Astrocyte (in vitro differentiated cells and primary cell): ENCODE measurements around the gene CCSER1. TPM values are rescaled to one million over a fixed set of nuclear protein-coding genes. Genes with fewer than 3 reads are reported as not detected.

Experiments used
- DNase-seq: peaks from one replicate; pipeline ENCODE4 v3.0.0-alpha.2; 2010; ENCODE audit warnings: low read depth
- FAIRE-seq: peaks from 2 replicates; lab custom pipeline; 2011; peaks lifted over from hg19 to GRCh38; lab: Jason Lieb, UNC
- H2AFZ ChIP-seq: 2 replicates; pipeline ENCODE4 v1.6.0; 2012; ENCODE audit warnings: low read depth, low read length, inconsistent platforms
- H3K27ac ChIP-seq: 2 replicates; pipeline ENCODE4 v1.5.1; 2011; ENCODE audit warnings: low read depth, low read length, inconsistent platforms
- H3K27me3 ChIP-seq: 2 replicates; pipeline ENCODE4 v1.6.0; 2011; ENCODE audit warnings: low read length, inconsistent platforms; ENCODE audit not compliant: insufficient read depth
- H3K36me3 ChIP-seq: 2 replicates; pipeline ENCODE4 v1.5.1; 2011; ENCODE audit warnings: low read length, inconsistent platforms; ENCODE audit not compliant: insufficient read depth
- H3K4me1 ChIP-seq: 2 replicates; pipeline ENCODE4 v1.5.1; 2011; ENCODE audit warnings: low read length, inconsistent platforms; ENCODE audit not compliant: insufficient read depth
- H3K4me2 ChIP-seq: 2 replicates; pipeline ENCODE4 v1.6.0; 2012; ENCODE audit warnings: low read length, inconsistent platforms
- H3K4me3 ChIP-seq: 2 replicates; pipeline ENCODE4 v1.5.1; 2011; ENCODE audit warnings: low read depth, mild to moderate bottlenecking, low read length, inconsistent platforms; ENCODE audit not compliant: insufficient read depth
- H3K79me2 ChIP-seq: 2 replicates; pipeline ENCODE4 v1.6.0; 2012; ENCODE audit warnings: mild to moderate bottlenecking, low read length, inconsistent platforms; ENCODE audit not compliant: insufficient read depth
- H3K9ac ChIP-seq: 2 replicates; pipeline ENCODE4 v1.6.0; 2012; ENCODE audit warnings: mild to moderate bottlenecking, low read length, inconsistent platforms
- H3K9me3 ChIP-seq: 2 replicates; pipeline ENCODE4 v1.5.1; 2012; ENCODE audit warnings: low read depth, mild to moderate bottlenecking, low read length, inconsistent platforms; ENCODE audit not compliant: insufficient read depth
- H4K20me1 ChIP-seq: 2 replicates; pipeline ENCODE4 v1.6.0; 2012; ENCODE audit warnings: low read length, inconsistent platforms; ENCODE audit not compliant: insufficient read depth
- H3K27ac Mint-ChIP-seq: one replicate; pipeline ENCODE4 v1.8.0; 2021; ENCODE audit warnings: mild to moderate bottlenecking, mixed read lengths; ENCODE audit not compliant: unreplicated experiment
- H3K27me3 Mint-ChIP-seq: one replicate; pipeline ENCODE4 v1.8.0; 2021; ENCODE audit warnings: low read depth, mixed read lengths; ENCODE audit not compliant: unreplicated experiment
- H3K36me3 Mint-ChIP-seq: one replicate; pipeline ENCODE4 v1.8.0; 2021; ENCODE audit warnings: low read depth, mixed read lengths; ENCODE audit not compliant: unreplicated experiment
- H3K4me1 Mint-ChIP-seq: one replicate; pipeline ENCODE4 v1.8.0; 2021; ENCODE audit warnings: low read depth, mixed read lengths; ENCODE audit not compliant: unreplicated experiment
- H3K4me3 Mint-ChIP-seq: one replicate; pipeline ENCODE4 v1.8.0; 2021; ENCODE audit warnings: mild to moderate bottlenecking, moderate library complexity, mixed read lengths; ENCODE audit not compliant: unreplicated experiment
- H3K9me3 Mint-ChIP-seq: one replicate; pipeline ENCODE4 v1.8.0; 2021; ENCODE audit warnings: mild to moderate bottlenecking, mixed read lengths; ENCODE audit not compliant: unreplicated experiment
- EZH2 ChIP-seq: IDR thresholded peaks from 2 replicates; pipeline ENCODE4 v1.6.1; 2012; ENCODE audit warnings: mild to moderate bottlenecking, low read length, inconsistent platforms; ENCODE audit not compliant: insufficient read depth
- total RNA-seq: library from RNA; stranded (reverse); gene quantifications from 2 replicates; pipeline ENCODE4 v1.2.1, GENCODE V29; 2021
- TF ChIP-seq, protein P1 (sequence below): IDR thresholded peaks from 2 replicates; pipeline ENCODE4 v1.5.1; 2011; ENCODE audit warnings: low read depth, mild to moderate bottlenecking, inconsistent platforms, low read length, moderate library complexity; ENCODE audit not compliant: insufficient read depth

CCSER1 gene
- total RNA-seq, 1 donor from 2014 or later: 2.2 TPM

DNA sequence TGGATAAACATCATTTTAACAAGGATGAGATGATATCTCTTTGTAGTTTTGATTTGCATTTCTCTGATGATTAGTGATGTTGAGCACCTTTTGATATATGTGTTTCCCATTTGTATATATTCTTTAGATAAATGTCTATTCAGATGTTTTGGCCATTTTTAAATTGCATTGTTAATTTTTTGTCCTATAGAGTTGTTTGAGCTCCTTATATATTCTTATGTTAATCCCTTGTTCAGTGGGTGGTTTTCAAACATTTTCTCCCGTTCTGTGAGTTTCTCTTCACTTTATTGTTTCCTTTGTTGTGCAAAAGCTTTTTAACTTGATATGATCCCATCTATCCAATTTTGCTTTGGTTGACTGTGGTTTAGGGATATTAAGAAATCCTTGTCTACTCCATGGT is 606.0 kb downstream of the CCSER1 start:
- Histone ChIP-seq H3K27ac (no peak overlapping the region), H3K36me3 (no peaks in the 10 kb centered on the region), H3K27me3 (no peaks in the 10 kb centered on the region), H3K4me2 (no peak overlapping the region), H3K4me3 (no peak overlapping the region), H3K79me2 (no peaks in the 10 kb centered on the region), H2AFZ (no peak overlapping the region), H3K4me1 (peaks cover under 1% of the 10 kb centered on the region), H3K9ac (no peak overlapping the region), H4K20me1 (no peaks in the 10 kb centered on the region), H3K9me3 (no peaks in the 10 kb centered on the region)
- no peak for FAIRE-seq
- H3K27me3 Mint-ChIP-seq: no peaks in the 10 kb centered on the region
- no peaks in the 10 kb centered on the region for H3K36me3 Mint-ChIP-seq
- peaks cover 2% of the 10 kb centered on the region for H3K4me1 Mint-ChIP-seq
- H3K27ac Mint-ChIP-seq: no peak overlapping the region
- no peak overlapping the region for H3K4me3 Mint-ChIP-seq
- TF ChIP-seq, protein P1, sequence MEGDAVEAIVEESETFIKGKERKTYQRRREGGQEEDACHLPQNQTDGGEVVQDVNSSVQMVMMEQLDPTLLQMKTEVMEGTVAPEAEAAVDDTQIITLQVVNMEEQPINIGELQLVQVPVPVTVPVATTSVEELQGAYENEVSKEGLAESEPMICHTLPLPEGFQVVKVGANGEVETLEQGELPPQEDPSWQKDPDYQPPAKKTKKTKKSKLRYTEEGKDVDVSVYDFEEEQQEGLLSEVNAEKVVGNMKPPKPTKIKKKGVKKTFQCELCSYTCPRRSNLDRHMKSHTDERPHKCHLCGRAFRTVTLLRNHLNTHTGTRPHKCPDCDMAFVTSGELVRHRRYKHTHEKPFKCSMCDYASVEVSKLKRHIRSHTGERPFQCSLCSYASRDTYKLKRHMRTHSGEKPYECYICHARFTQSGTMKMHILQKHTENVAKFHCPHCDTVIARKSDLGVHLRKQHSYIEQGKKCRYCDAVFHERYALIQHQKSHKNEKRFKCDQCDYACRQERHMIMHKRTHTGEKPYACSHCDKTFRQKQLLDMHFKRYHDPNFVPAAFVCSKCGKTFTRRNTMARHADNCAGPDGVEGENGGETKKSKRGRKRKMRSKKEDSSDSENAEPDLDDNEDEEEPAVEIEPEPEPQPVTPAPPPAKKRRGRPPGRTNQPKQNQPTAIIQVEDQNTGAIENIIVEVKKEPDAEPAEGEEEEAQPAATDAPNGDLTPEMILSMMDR: no peak
- no peak for TF ChIP-seq EZH2
- H3K9me3 Mint-ChIP-seq: no peaks in the 10 kb centered on the region
- no peak for DNase-seq

DNA sequence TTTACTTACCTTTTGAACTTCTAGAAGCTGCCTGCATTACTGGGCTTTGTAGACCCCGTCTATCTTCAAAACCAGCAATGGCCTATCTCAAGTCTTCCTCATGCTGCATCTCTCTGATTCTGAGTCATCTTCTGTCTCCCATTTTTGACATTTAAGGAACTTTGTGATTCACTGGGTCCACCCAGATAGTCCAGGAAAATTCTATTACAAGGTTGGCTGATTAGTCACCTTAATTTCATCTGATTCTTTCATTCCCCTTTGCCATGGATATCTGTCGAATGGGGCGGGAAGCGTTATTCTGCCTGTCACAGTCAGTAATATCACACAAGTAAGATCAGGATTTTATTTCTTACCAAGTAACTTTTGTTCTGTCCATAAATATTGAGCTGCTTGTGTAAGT is 618.0 kb downstream of the CCSER1 start:
- Histone ChIP-seq H3K4me1 (no peaks in the 10 kb centered on the region), H3K4me3 (no peak overlapping the region), H3K27me3 (no peaks in the 10 kb centered on the region), H4K20me1 (no peaks in the 10 kb centered on the region), H3K79me2 (no peaks in the 10 kb centered on the region), H3K27ac (no peak overlapping the region), H2AFZ (no peak overlapping the region), H3K9ac (no peak overlapping the region), H3K4me2 (no peak overlapping the region), H3K9me3 (no peaks in the 10 kb centered on the region), H3K36me3 (no peaks in the 10 kb centered on the region)
- H3K9me3 Mint-ChIP-seq: no peaks in the 10 kb centered on the region
- H3K36me3 Mint-ChIP-seq: no peaks in the 10 kb centered on the region
- H3K27me3 Mint-ChIP-seq: no peaks in the 10 kb centered on the region
- H3K4me3 Mint-ChIP-seq: no peak overlapping the region
- H3K27ac Mint-ChIP-seq: no peak overlapping the region
- FAIRE-seq (no peak), DNase-seq (peak; percentile 3)
- TF ChIP-seq, protein P1: no peak
- no peak for TF ChIP-seq EZH2
- peaks cover 2% of the 10 kb centered on the region for H3K4me1 Mint-ChIP-seq

DNA sequence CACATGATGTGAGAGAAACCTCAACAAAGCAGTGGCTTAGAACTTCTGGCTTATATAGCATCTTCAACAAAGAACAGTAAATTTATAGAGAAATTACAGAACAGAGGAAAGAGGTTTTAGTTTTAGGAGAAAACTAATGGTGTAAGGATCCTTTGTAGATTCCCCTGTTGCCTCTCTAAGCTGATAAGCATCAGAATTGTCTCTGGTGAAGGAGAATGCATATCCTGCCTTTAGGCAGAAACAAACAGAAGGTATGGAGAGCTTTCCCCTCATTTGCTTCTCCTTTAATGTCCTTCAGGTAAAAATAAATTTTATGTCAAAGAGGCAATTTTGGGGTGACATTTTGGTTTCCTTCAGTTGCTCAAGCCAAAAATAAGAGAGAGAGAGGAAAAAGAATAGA is 625.9 kb downstream of the CCSER1 start:
- no peaks in the 10 kb centered on the region for H3K36me3 Mint-ChIP-seq
- H3K9me3 ChIP-seq: no peaks in the 10 kb centered on the region
- H3K9me3 Mint-ChIP-seq: no peaks in the 10 kb centered on the region
- H3K4me3 ChIP-seq: no peak overlapping the region
- H2AFZ ChIP-seq: no peak overlapping the region
- H3K9ac ChIP-seq: no peak overlapping the region
- H3K27ac Mint-ChIP-seq: no peak overlapping the region
- H3K36me3 ChIP-seq: no peaks in the 10 kb centered on the region
- no peak for FAIRE-seq
- TF ChIP-seq, protein P1: no peak
- TF ChIP-seq EZH2: no peak
- no peak overlapping the region for H3K4me3 Mint-ChIP-seq
- no peaks in the 10 kb centered on the region for H3K4me1 Mint-ChIP-seq
- no peaks in the 10 kb centered on the region for H3K27me3 ChIP-seq
- no peak overlapping the region for H3K27ac ChIP-seq
- no peaks in the 10 kb centered on the region for H3K4me1 ChIP-seq
- no peaks in the 10 kb centered on the region for H3K27me3 Mint-ChIP-seq
- no peak for DNase-seq
- no peaks in the 10 kb centered on the region for H4K20me1 ChIP-seq
- no peak overlapping the region for H3K4me2 ChIP-seq
- no peaks in the 10 kb centered on the region for H3K79me2 ChIP-seq
